ENCODE measurements around the gene IL3RA. TPM values are rescaled to one million over a fixed set of nuclear protein-coding genes. Genes with fewer than 3 reads are reported as not detected.
"Not testable (repeated sequence)": the region's sequence is repeated elsewhere in the genome, so short reads cannot be mapped to it uniquely, and the experiment has no call there.

IL3RA gene
- total RNA-seq, 1 donor from 2014 or later = not detected

DNA sequence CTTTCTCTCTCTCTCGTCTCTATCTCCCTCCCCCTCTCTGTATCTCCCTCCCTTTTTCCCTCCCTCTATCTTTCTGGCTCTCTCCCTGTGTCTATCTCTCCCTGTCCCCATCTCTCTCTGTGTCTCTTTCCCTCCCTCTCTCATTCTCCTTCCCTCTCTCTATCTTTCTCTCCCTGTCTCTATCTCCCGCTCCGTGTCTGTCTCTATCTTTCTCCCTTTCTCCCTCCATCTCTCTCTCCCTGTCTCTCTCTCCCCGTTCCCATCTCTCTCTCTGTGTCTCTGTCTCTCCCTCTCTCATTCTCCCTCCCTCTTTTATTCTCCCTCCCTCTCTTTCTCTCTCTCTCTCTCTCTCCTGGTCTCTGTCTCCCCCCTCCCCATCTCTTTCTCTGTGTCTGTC is 22.9 kb downstream of the IL3RA start:
- TF ChIP-seq, protein P1, sequence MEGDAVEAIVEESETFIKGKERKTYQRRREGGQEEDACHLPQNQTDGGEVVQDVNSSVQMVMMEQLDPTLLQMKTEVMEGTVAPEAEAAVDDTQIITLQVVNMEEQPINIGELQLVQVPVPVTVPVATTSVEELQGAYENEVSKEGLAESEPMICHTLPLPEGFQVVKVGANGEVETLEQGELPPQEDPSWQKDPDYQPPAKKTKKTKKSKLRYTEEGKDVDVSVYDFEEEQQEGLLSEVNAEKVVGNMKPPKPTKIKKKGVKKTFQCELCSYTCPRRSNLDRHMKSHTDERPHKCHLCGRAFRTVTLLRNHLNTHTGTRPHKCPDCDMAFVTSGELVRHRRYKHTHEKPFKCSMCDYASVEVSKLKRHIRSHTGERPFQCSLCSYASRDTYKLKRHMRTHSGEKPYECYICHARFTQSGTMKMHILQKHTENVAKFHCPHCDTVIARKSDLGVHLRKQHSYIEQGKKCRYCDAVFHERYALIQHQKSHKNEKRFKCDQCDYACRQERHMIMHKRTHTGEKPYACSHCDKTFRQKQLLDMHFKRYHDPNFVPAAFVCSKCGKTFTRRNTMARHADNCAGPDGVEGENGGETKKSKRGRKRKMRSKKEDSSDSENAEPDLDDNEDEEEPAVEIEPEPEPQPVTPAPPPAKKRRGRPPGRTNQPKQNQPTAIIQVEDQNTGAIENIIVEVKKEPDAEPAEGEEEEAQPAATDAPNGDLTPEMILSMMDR (IDR thresholded peaks at IDR 0.05; ENCODE audit: unreplicated experiment) = no peak
- no peak overlapping the region for H3K4me3 Mint-ChIP-seq (ENCODE audit: low read depth)
- no peaks in the 10 kb centered on the region for H3K9me3 Mint-ChIP-seq (ENCODE audit: low read depth)
- H3K27ac Mint-ChIP-seq = peak overlapping the region; percentile 44
- peaks cover 12% of the 10 kb centered on the region for H3K36me3 Mint-ChIP-seq (ENCODE audit: insufficient read depth)
- no peaks in the 10 kb centered on the region for H3K4me1 Mint-ChIP-seq (ENCODE audit: low read depth)
- no peak for DNase-seq (ENCODE audit: low spot score, unreplicated experiment)
- H3K27me3 Mint-ChIP-seq = no peaks in the 10 kb centered on the region

DNA sequence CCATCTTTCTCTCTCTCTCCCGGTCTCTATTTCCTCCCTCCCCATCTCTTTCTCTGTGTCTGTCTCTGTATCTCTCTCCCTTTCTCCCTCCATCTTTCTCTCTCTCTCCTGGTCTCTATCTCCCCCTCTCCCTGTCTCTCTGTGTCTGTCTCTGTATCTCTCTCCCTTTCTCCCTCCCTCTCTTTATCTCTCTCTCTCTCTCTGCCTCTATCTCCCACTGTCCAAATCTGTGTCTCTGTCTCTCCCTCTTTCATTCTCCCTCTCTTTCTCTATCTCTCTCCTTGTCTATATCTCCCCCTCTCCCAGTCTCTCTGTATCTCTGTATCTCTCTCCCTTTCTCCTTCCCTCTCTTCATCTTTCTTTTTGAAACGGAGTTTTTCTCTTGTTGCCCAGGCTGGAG is 23.6 kb downstream of the IL3RA start:
- Mint-ChIP-seq H3K4me1 (ENCODE audit: low read depth) (no peaks in the 10 kb centered on the region), H3K27ac (no peak overlapping the region), H3K9me3 (ENCODE audit: low read depth) (no peaks in the 10 kb centered on the region), H3K4me3 (ENCODE audit: low read depth) (no peak overlapping the region), H3K36me3 (ENCODE audit: insufficient read depth) (peaks cover 14% of the 10 kb centered on the region), H3K27me3 (no peaks in the 10 kb centered on the region)
- TF ChIP-seq, protein P1 (IDR thresholded peaks at IDR 0.05; ENCODE audit: unreplicated experiment) = no peak
- DNase-seq (ENCODE audit: low spot score, unreplicated experiment) = no peak

DNA sequence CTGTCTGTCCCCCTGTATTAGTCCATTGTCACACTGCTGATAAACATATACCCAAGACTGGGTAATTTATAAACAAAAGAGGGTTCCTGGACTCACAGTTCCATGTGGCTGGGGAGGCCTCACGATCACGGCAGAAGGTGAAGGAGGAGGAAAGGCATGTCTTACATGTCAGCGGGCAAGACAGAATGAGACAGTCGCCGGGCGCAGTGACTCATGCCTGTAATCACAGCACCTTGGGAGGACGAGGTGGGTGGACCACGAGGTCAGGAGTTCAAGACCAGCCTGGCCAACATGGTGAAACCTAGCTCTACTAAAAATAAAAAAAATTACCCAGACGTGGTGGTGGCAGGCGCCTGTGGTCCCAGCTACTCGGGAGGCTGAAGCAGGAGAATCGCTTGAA is 24.7 kb downstream of the IL3RA start:
- Mint-ChIP-seq H3K9me3 (ENCODE audit: low read depth) (no peaks in the 10 kb centered on the region), H3K4me1 (ENCODE audit: low read depth) (no peaks in the 10 kb centered on the region), H3K4me3 (ENCODE audit: low read depth) (no peak overlapping the region), H3K36me3 (ENCODE audit: insufficient read depth) (peaks cover 14% of the 10 kb centered on the region), H3K27ac (no peak overlapping the region), H3K27me3 (no peaks in the 10 kb centered on the region)
- TF ChIP-seq, protein P1 (IDR thresholded peaks at IDR 0.05; ENCODE audit: unreplicated experiment) = no peak
- DNase-seq (ENCODE audit: low spot score, unreplicated experiment) = no peak

DNA sequence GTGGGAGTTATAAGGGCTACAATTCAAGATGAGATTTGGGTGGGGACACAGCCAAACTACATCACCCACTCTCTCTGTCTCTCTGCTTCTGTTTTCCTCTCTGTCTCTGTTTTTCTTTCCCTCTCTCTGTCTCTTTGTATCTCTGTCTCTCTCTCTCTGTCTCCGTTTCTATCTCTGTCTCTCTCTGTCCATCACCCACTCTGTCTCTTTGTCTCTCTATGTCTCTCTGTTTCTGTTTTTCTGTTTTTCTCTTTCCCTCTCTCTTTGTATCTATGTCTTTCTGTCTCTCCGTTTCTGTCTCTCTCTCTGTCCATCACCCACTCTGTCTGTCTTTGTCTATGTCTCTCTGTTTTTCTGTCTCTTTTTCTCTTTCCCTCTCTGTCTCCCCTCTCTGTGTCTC is 25.3 kb downstream of the IL3RA start:
- TF ChIP-seq, protein P1 (IDR thresholded peaks at IDR 0.05; ENCODE audit: unreplicated experiment) = no peak
- no peak overlapping the region for H3K4me3 Mint-ChIP-seq (ENCODE audit: low read depth)
- H3K27me3 Mint-ChIP-seq = no peaks in the 10 kb centered on the region
- no peak for DNase-seq (ENCODE audit: low spot score, unreplicated experiment)
- H3K9me3 Mint-ChIP-seq (ENCODE audit: low read depth) = no peaks in the 10 kb centered on the region
- no peaks in the 10 kb centered on the region for H3K4me1 Mint-ChIP-seq (ENCODE audit: low read depth)
- peaks cover 14% of the 10 kb centered on the region for H3K36me3 Mint-ChIP-seq (ENCODE audit: insufficient read depth)
- peak overlapping the region; percentile 53 for H3K27ac Mint-ChIP-seq

DNA sequence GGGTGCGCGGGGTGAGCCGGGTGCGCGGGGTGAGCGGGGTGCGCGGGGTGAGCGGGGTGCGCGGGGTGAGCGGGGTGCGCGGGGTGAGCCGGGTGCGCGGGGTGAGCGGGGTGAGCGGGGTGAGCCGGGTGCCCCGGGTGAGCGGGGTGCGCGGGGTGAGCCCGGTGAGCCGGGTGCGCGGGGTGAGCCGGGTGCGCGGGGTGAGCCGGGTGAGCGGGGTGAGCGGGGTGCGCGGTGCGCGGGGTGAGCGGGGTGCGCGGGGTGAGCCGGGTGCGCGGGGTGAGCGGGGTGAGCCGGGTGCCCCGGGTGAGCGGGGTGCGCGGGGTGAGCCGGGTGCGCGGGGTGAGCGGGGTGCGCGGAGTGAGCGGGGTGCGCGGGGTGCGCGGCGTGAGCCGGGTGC is 29.8 kb downstream of the IL3RA start:
- DNase-seq (ENCODE audit: low spot score, unreplicated experiment); H3K36me3 Mint-ChIP-seq (ENCODE audit: insufficient read depth); H3K27me3 Mint-ChIP-seq; H3K4me3 Mint-ChIP-seq (ENCODE audit: low read depth); H3K27ac Mint-ChIP-seq; H3K9me3 Mint-ChIP-seq (ENCODE audit: low read depth); H3K4me1 Mint-ChIP-seq (ENCODE audit: low read depth): not testable (repeated sequence)

DNA sequence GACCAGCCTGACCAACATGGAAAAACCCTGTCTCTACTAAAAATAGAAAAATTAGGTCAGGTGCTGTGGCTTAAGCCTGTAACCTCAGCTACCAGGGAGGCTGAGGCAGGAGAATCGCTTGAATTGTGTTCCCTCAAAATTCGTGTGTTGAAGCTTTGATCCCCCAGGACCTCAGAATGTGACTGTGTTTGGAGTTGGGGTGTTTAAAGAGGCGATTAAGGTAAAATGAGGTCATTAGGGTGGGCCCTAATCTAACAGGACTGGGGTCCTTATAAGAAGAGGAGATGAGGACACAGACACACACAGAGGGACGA is 31.8 kb downstream of the IL3RA start:
- H3K9me3 Mint-ChIP-seq (ENCODE audit: low read depth) = no peaks in the 10 kb centered on the region
- TF ChIP-seq, protein P1 (IDR thresholded peaks at IDR 0.05; ENCODE audit: unreplicated experiment) = no peak
- DNase-seq (ENCODE audit: low spot score, unreplicated experiment) = no peak
- no peak overlapping the region for H3K4me3 Mint-ChIP-seq (ENCODE audit: low read depth)
- no peaks in the 10 kb centered on the region for H3K4me1 Mint-ChIP-seq (ENCODE audit: low read depth)
- peaks cover 4% of the 10 kb centered on the region for H3K36me3 Mint-ChIP-seq (ENCODE audit: insufficient read depth)
- no peaks in the 10 kb centered on the region for H3K27me3 Mint-ChIP-seq
- H3K27ac Mint-ChIP-seq = peak overlapping the region; percentile 91

Data from progenitor cell of endocrine pancreas (in vitro differentiated cells).